ENCODE results near the gene SPAM1. TPM values are rescaled to one million over a fixed set of nuclear protein-coding genes. Genes with fewer than 3 reads are reported as not detected.

The SPAM1 gene
- polyA plus RNA-seq, 1 donor (not counting 4 experiments of a cell fraction or from before 2014, with no cell fraction given) = not detected

DNA sequence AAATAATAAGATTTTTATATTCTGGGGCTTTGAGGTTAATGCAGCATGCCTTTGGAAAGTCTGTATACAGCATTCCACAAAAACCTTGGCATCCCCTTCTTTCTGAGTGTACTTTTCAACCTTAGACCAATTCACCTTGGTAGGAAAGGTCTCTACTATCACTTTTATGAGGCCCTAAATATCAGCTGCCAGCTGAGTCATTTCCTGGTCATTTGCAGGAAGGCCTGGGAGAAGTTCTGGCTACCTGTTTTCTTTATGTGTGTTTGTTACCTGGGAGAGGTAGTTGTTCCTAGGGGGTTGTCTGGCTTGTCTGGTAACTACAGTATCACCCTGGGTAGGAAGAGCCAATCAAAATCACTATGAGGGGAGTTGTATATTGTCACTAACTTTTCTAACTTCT is 4.1 kb downstream of the SPAM1 start:
- Histone ChIP-seq H3K36me3 (ENCODE audit: control insufficient read depth in 2 of 2, extremely low read depth in 1 of 2, insufficient read depth in 2 of 2, low read length in 2 of 2) (no peaks in the 10 kb centered on the region), H4K20me1 (ENCODE audit: control insufficient read depth, extremely low read depth, insufficient read depth, low read length) (no peaks in the 10 kb centered on the region), H3K79me2 (ENCODE audit: control insufficient read depth, insufficient read depth, low read length) (no peaks in the 10 kb centered on the region), H3K4me1 (ENCODE audit: control insufficient read depth, extremely low read depth, insufficient read depth, low read length) (peaks cover 5% of the 10 kb centered on the region), H3K4me3 (ENCODE audit: control insufficient read depth in 2 of 3, extremely low read depth in 1 of 3, insufficient read depth in 2 of 3, low read depth in 1 of 3, low read length in 3 of 3) (no peak overlapping the region), H2AFZ (ENCODE audit: control insufficient read depth, low read length) (no peak overlapping the region), H3K9ac (ENCODE audit: control insufficient read depth, extremely low read depth, insufficient read depth, low read length) (no peak overlapping the region), H3K27ac (ENCODE audit: control insufficient read depth, insufficient read depth, low read length) (no peak overlapping the region), H3K4me2 (ENCODE audit: control insufficient read depth, extremely low read depth, insufficient read depth, low read depth, low read length) (no peak overlapping the region), H3K9me1 (ENCODE audit: control insufficient read depth, extremely low read depth, insufficient read depth, low read length) (no peaks in the 10 kb centered on the region), H3K9me3 (ENCODE audit: control insufficient read depth, low read depth, low read length) (no peaks in the 10 kb centered on the region), H3K27me3 (ENCODE audit: control insufficient read depth, extremely low read depth, insufficient read depth, low read length) (no peaks in the 10 kb centered on the region)
- no peak for DNase-seq (ENCODE audit: low read depth, low spot score)
- no peak for TF ChIP-seq EZH2 (IDR thresholded peaks at IDR 0.05; ENCODE audit: low read length)
- TF ChIP-seq, protein P1, sequence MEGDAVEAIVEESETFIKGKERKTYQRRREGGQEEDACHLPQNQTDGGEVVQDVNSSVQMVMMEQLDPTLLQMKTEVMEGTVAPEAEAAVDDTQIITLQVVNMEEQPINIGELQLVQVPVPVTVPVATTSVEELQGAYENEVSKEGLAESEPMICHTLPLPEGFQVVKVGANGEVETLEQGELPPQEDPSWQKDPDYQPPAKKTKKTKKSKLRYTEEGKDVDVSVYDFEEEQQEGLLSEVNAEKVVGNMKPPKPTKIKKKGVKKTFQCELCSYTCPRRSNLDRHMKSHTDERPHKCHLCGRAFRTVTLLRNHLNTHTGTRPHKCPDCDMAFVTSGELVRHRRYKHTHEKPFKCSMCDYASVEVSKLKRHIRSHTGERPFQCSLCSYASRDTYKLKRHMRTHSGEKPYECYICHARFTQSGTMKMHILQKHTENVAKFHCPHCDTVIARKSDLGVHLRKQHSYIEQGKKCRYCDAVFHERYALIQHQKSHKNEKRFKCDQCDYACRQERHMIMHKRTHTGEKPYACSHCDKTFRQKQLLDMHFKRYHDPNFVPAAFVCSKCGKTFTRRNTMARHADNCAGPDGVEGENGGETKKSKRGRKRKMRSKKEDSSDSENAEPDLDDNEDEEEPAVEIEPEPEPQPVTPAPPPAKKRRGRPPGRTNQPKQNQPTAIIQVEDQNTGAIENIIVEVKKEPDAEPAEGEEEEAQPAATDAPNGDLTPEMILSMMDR (optimal IDR thresholded peaks at IDR 0.05 in 1 of 3, IDR thresholded peaks at IDR 0.05 in 1 of 3, conservative IDR thresholded peaks at IDR 0.05 in 1 of 3; ENCODE audit: extremely low read depth in 1 of 3, insufficient read depth in 2 of 3, low read length in 3 of 3) = no peak
- dilution Hi-C loops (cut with MboI; ENCODE audit: extremely low pct_ligation_motif_present, low sequenced_read_pairs) = no loop called here
- FAIRE-seq = peak; percentile 74

DNA sequence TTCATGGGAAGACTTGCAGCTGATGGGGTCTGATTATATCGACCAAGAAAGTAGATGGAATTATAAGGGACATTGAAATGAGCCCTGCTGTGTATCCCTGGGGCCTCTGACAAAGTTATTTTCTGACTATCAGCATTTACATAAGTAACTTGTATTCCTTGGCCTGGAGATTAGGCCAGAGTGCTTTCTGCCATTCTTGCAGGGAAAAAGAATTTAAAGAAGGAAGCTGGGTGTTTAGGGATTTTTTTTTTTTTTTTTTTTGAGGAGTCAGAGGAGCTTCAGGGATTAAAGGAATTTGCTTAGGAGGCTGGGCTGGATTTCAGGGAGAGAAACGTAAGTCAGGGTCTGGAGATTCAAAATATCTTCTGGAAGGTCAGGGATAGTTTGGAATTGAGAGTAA is 4.6 kb downstream of the SPAM1 start:
- DNase-seq (ENCODE audit: low read depth, low spot score) = no peak
- no peaks in the 10 kb centered on the region for H3K9me1 ChIP-seq (ENCODE audit: control insufficient read depth, extremely low read depth, insufficient read depth, low read length)
- H3K79me2 ChIP-seq (ENCODE audit: control insufficient read depth, insufficient read depth, low read length) = no peaks in the 10 kb centered on the region
- dilution Hi-C loops (cut with MboI; ENCODE audit: extremely low pct_ligation_motif_present, low sequenced_read_pairs) = no loop called here
- H3K9me3 ChIP-seq (ENCODE audit: control insufficient read depth, low read depth, low read length) = no peaks in the 10 kb centered on the region
- H3K4me3 ChIP-seq (ENCODE audit: control insufficient read depth in 2 of 3, extremely low read depth in 1 of 3, insufficient read depth in 2 of 3, low read depth in 1 of 3, low read length in 3 of 3) = no peak overlapping the region
- no peaks in the 10 kb centered on the region for H4K20me1 ChIP-seq (ENCODE audit: control insufficient read depth, extremely low read depth, insufficient read depth, low read length)
- TF ChIP-seq, protein P1 (optimal IDR thresholded peaks at IDR 0.05 in 1 of 3, IDR thresholded peaks at IDR 0.05 in 1 of 3, conservative IDR thresholded peaks at IDR 0.05 in 1 of 3; ENCODE audit: extremely low read depth in 1 of 3, insufficient read depth in 2 of 3, low read length in 3 of 3) = no peak
- TF ChIP-seq EZH2 (IDR thresholded peaks at IDR 0.05; ENCODE audit: low read length) = no peak
- no peak for FAIRE-seq
- H3K4me1 ChIP-seq (ENCODE audit: control insufficient read depth, extremely low read depth, insufficient read depth, low read length) = peaks cover 5% of the 10 kb centered on the region
- H3K36me3 ChIP-seq (ENCODE audit: control insufficient read depth in 2 of 2, extremely low read depth in 1 of 2, insufficient read depth in 2 of 2, low read length in 2 of 2) = no peaks in the 10 kb centered on the region
- no peak overlapping the region for H3K27ac ChIP-seq (ENCODE audit: control insufficient read depth, insufficient read depth, low read length)
- H3K9ac ChIP-seq (ENCODE audit: control insufficient read depth, extremely low read depth, insufficient read depth, low read length) = no peak overlapping the region
- H3K27me3 ChIP-seq (ENCODE audit: control insufficient read depth, extremely low read depth, insufficient read depth, low read length) = no peaks in the 10 kb centered on the region
- H2AFZ ChIP-seq (ENCODE audit: control insufficient read depth, low read length) = no peak overlapping the region
- no peak overlapping the region for H3K4me2 ChIP-seq (ENCODE audit: control insufficient read depth, extremely low read depth, insufficient read depth, low read depth, low read length)

Data from keratinocyte (primary cell).